HG03039 (cell line): ENCODE results near the gene TRIOBP.

Experiments used
- ATAC-seq: cut with Tn5 transposase; IDR thresholded peaks from one replicate; pipeline ENCODE4 v1.9.1; 2021; ENCODE audit warnings: mild to moderate bottlenecking, moderate library complexity; ENCODE audit not compliant: unreplicated experiment

Gene TRIOBP

GRCh38 chr22:37802310-37803194, 105.7 kb downstream of the TRIOBP start:
- no peak for ATAC-seq

DNA sequence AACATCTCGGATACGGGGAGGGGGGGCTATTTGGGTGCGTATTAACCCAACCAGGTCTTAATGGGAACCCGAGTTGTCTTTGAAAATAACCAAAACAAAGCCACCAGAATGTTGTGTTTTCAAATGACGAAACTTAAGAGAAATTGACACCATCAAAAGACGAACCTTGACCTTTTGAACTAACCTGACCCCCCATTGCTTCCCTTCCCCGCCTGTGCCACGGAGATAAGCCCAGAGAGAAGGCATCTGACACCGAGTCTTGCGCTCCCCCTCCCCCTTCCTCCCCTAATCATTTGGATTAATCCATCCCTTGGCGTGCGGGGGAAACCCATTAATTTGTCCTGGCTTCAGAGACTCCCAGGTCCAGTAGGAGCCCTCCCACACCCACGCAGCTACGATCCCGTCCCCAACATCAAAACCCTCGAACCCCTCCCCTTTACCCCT, 106.4 kb downstream of the TRIOBP start:
- no peak for ATAC-seq

GRCh38 chr22:37803639-37804351, 106.9 kb downstream of the TRIOBP start:
- ATAC-seq, result no peak

GRCh38 chr22:37804352-37804880, 107.6 kb downstream of the TRIOBP start:
- ATAC-seq, result no peak

- no peak for ATAC-seq
Observed at GRCh38 chr22:37804881-37805809, 108.3 kb downstream of the TRIOBP start.

DNA sequence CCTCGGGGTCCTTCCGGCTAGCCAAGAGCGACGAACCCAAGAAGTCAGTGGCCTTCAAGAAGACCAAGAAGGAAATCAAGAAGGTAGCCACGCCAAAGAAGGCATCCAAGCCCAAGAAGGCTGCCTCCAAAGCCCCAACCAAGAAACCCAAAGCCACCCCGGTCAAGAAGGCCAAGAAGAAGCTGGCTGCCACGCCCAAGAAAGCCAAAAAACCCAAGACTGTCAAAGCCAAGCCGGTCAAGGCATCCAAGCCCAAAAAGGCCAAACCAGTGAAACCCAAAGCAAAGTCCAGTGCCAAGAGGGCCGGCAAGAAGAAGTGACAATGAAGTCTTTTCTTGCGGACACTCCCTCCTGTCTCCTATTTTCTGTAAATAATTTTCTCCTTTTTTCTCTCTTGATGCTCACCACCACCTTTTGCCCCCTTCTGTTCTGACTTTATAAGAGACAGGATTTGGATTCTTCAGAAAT, 109.0 kb downstream of the TRIOBP start:
- no peak for ATAC-seq

- ATAC-seq, result no peak
Observed at GRCh38 chr22:37806409-37807333, 109.8 kb downstream of the TRIOBP start.

- ATAC-seq, result peak; percentile 77
Observed at GRCh38 chr22:37807410-37808293, 110.8 kb downstream of the TRIOBP start, which contains the start of gene GCAT. TSS of gene GCAT (plus strand) at chr22:37807934. CDS start at chr22:37807968, 34 bp downstream.

GRCh38 chr22:37808294-37808657, 111.4 kb downstream of the TRIOBP start:
- no peak for ATAC-seq

- no peak for ATAC-seq
Observed at GRCh38 chr22:37809672-37810333, 113.0 kb downstream of the TRIOBP start.

DNA sequence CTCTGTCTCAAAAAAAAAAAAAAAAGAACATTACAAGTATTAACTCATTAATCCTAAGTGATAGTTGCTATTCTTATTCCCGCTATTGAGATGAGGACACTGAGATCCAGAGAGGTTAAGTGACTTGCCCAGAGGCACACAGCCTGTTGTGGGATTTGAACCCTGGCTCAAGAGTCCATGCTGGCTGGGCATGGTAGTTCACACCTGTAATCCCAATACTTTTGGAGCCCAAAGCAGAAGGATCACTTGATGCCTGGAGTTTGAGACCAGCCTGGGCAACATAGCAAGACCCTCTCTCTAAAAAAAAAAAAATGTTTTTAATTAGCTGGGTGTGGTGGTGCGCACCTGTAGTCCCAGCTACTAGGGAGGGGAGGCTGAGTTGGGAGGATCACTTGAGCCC, 115.0 kb downstream of the TRIOBP start:
- ATAC-seq, result no peak

DNA sequence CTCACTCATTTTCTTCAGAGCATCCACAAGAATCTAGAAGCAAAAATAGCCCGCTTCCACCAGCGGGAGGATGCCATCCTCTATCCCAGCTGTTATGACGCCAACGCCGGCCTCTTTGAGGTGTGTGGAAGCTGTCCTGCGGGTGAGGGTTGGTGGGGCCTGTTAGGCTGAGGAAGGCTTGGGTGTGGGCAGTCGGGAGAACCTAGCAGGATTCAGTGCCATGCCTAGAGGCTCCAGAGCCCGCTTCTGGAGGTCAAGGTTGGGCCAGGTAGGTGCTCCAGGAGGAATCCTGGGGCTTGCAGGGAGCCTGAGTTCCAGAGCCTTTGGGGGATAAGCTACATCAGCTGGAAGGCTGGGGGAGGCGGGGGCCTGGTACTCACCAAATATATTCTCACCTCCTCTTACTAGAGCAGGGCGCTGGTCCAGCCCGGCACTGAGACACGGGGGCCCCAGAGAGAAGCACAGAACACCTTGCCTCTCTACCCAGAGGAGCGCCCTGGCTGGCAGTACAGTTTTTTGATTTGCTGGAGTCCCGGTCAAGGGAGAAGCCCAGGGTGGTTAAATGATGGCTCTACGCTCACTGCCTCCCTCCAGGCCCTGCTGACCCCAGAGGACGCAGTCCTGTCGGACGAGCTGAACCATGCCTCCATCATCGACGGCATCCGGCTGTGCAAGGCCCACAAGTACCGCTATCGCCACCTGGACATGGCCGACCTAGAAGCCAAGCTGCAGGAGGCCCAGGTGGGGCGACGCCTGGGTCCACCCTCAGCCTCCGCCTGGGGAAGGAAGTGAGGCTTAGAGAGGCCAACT, 116.2 kb downstream of the TRIOBP start:
- ATAC-seq, result no peak

- ATAC-seq, result no peak
Observed at GRCh38 chr22:37815593-37815992, 118.7 kb downstream of the TRIOBP start.

DNA sequence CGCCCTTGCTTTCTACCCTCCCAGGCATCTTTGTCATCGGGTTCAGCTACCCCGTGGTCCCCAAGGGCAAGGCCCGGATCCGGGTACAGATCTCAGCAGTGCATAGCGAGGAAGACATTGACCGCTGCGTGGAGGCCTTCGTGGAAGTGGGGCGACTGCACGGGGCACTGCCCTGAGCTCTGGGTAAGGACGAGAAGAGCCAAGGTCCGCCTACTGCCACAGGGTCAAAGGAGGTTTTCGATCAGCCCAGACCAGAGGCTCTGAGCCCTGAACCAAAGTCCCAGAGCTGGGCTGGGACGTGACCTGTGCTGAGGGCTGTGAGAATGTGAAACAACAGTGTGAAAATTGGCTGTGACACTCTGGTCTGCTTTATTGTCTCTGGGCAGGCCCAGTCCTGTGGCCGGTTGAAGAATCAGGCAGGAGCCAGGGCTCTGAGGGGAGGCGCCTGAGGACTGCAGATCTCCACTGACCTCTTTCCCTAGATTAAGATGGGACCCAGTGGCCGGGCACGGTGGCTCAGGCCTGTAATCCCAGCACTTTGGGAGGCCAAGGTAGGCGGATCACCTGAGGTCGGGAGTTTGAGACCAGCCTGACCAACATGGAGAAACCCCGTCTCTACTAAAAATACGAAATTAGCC, 119.8 kb downstream of the TRIOBP start:
- no peak for ATAC-seq

- no peak for ATAC-seq
Observed at GRCh38 chr22:37817705-37818408, 121.0 kb downstream of the TRIOBP start.
